Mammary epithelial cell (primary cell): ENCODE results near the gene MACROD1.

ENCODE experiments used
- CTCF ChIP-seq, 2 donors: IDR thresholded peaks in 1 of 2; conservative IDR thresholded peaks in 1 of 2; 2 replicates each; pipeline ENCODE4 v1.5.1; 2011 to 2012; ENCODE audit warnings: inconsistent platforms in 2 of 2, low read length in 2 of 2, mild to moderate bottlenecking in 2 of 2, control low read depth in 1 of 2, low read depth in 1 of 2; ENCODE audit not compliant: insufficient read depth in 1 of 2; ENCODE audit errors: extremely low read depth in 1 of 2
- EZH2 ChIP-seq: IDR thresholded peaks from 2 replicates; pipeline ENCODE4 v1.6.1; 2012; ENCODE audit warnings: low read length, inconsistent platforms, borderline replicate concordance

- TF ChIP-seq CTCF (conservative IDR thresholded peaks at IDR 0.05 in 1 of 2, IDR thresholded peaks at IDR 0.05 in 1 of 2; ENCODE audit: extremely low read depth in 1 of 2, insufficient read depth in 1 of 2, low read depth in 1 of 2, low read length in 2 of 2): no peak
- TF ChIP-seq EZH2: no peak
Observed at GRCh38 chr11:64011371-64011770, 154.5 kb downstream of the MACROD1 start.
